Neural cell (in vitro differentiated cells): ENCODE data around the gene SNAP25. TPM values are rescaled to one million over a fixed set of nuclear protein-coding genes. Genes with fewer than 3 reads are reported as not detected.

Experiments
- H2AFZ ChIP-seq: fragments of 200-600, 300-800 bp; sonication (generic), shearing (Covaris generic); 2 replicates; pipeline ENCODE4 v1.6.0; 2014; ENCODE audit warnings: low read depth, mild to moderate bottlenecking, antibody characterized with exemption, low read length, moderate library complexity
- H3F3A ChIP-seq: fragments of 200-600 bp; shearing (Covaris generic); 2 replicates; pipeline ENCODE4 v1.6.1; 2016; ENCODE audit warnings: mild to moderate bottlenecking, moderate library complexity, mixed read lengths, antibody characterized with exemption, low read length; ENCODE audit not compliant: insufficient read depth, poor library complexity, severe bottlenecking
- H3K27ac ChIP-seq: fragments of 200-600, 300-800 bp; sonication (generic), shearing (Covaris generic); 2 replicates; pipeline ENCODE4 v1.5.1; 2014; ENCODE audit warnings: mild to moderate bottlenecking, low read length, moderate library complexity
- H3K27me3 ChIP-seq: fragments of 300-800, 200-600 bp; sonication (generic), shearing (Covaris generic); 2 replicates; pipeline ENCODE4 v1.6.0; 2014; ENCODE audit warnings: mild to moderate bottlenecking, low read depth, low read length, moderate library complexity; ENCODE audit not compliant: insufficient read depth
- H3K36me3 ChIP-seq: fragments of 300-800, 200-600 bp; sonication (generic), shearing (Covaris generic); 2 replicates; pipeline ENCODE4 v1.5.1; 2014; ENCODE audit warnings: mild to moderate bottlenecking, antibody characterized with exemption, low read length, moderate library complexity; ENCODE audit not compliant: insufficient read depth
- H3K4me2 ChIP-seq: fragments of 300-800, 200-600 bp; sonication (generic), shearing (Covaris generic); 2 replicates; pipeline ENCODE4 v1.6.0; 2014; ENCODE audit warnings: mild to moderate bottlenecking, low read length
- H3K4me3 ChIP-seq: fragments of 300-800, 200-600 bp; sonication (generic), shearing (Covaris generic); 2 replicates; pipeline ENCODE4 v1.5.1; 2014; ENCODE audit warnings: mild to moderate bottlenecking, low read length, moderate library complexity
- H3K79me2 ChIP-seq: fragments of 200-600 bp; shearing (Covaris generic); replicated peaks from 2 replicates; pipeline ENCODE4 v1.6.0; 2014; ENCODE audit warnings: mild to moderate bottlenecking, low read length, moderate library complexity; ENCODE audit not compliant: insufficient read depth
- H3K9ac ChIP-seq: fragments of 300-800, 200-600 bp; sonication (generic), shearing (Covaris generic); 2 replicates; pipeline ENCODE4 v1.6.1; 2016; ENCODE audit warnings: mild to moderate bottlenecking, low read length, mixed read lengths
- H3K9me2 ChIP-seq: fragments of 200-600 bp; shearing (Covaris generic); 2 replicates; pipeline ENCODE4 v1.6.1; 2016; ENCODE audit warnings: mild to moderate bottlenecking, low read length, mixed read lengths; ENCODE audit not compliant: insufficient read depth
- H3K9me3 ChIP-seq: fragments of 200-600, 300-800 bp; sonication (generic), shearing (Covaris generic); 2 replicates; pipeline ENCODE4 v1.6.1; 2016; ENCODE audit warnings: mild to moderate bottlenecking, mixed run types, low read length, moderate library complexity, mixed read lengths
- H4K20me1 ChIP-seq: fragments of 200-600 bp; shearing (Covaris generic); 2 replicates; pipeline ENCODE4 v1.6.1; 2016; ENCODE audit warnings: mild to moderate bottlenecking, mixed run types; ENCODE audit not compliant: insufficient read depth
- CTCF ChIP-seq: fragments of 450-650 bp; IDR thresholded peaks from 2 replicates; pipeline ENCODE4 v1.5.1; 2014; ENCODE audit warnings: antibody characterized with exemption, mild to moderate bottlenecking, moderate library complexity; ENCODE audit not compliant: poor library complexity, severe bottlenecking
- EP300 ChIP-seq: fragments of 450-650 bp; conservative IDR thresholded peaks from 2 replicates; pipeline ENCODE4 v1.6.1; 2014; ENCODE audit warnings: antibody characterized with exemption, mild to moderate bottlenecking, moderate library complexity; ENCODE audit not compliant: poor library complexity, severe bottlenecking
- EZH2 ChIP-seq: fragments of 200-600, 300-800 bp; shearing (Covaris generic), sonication (generic); IDR thresholded peaks from 2 replicates; pipeline ENCODE4 v1.6.1; 2014; ENCODE audit warnings: antibody characterized with exemption, low read length, borderline replicate concordance, mild to moderate bottlenecking; ENCODE audit not compliant: insufficient read depth, poor library complexity, severe bottlenecking
- MXI1 ChIP-seq: fragments of 450-650 bp; conservative IDR thresholded peaks from 2 replicates; pipeline ENCODE4 v1.6.1; 2014; ENCODE audit warnings: antibody characterized with exemption, mild to moderate bottlenecking; ENCODE audit not compliant: poor library complexity, severe bottlenecking
- POLR2AphosphoS5 ChIP-seq: IDR thresholded peaks from 2 replicates; pipeline ENCODE4 v1.6.1; 2012
- RAD21 ChIP-seq: fragments of 450-650 bp; conservative IDR thresholded peaks from 2 replicates; pipeline ENCODE4 v1.6.1; 2014; ENCODE audit warnings: antibody characterized with exemption, mild to moderate bottlenecking, moderate library complexity
- REST ChIP-seq: IDR thresholded peaks from 2 replicates; pipeline ENCODE4 v1.6.1; 2012; ENCODE audit warnings: borderline replicate concordance
- SMC3 ChIP-seq: fragments of 450-650 bp; conservative IDR thresholded peaks from 2 replicates; pipeline ENCODE4 v1.6.1; 2014; ENCODE audit warnings: antibody characterized with exemption, mild to moderate bottlenecking, moderate library complexity; ENCODE audit not compliant: poor library complexity
- TAF1 ChIP-seq: IDR thresholded peaks from 2 replicates; pipeline ENCODE4 v1.6.1; 2012; ENCODE audit warnings: low read depth
- polyA plus RNA-seq: library from polyadenylated mRNA; depleted of rRNA; stranded (reverse); fragments of >200 nt; gene quantifications from 2 replicates; pipeline ENCODE4 v1.2.3, GENCODE V29; 2014

The SNAP25 gene
- polyA plus RNA-seq, 1 donor from 2014 or later, result 139 TPM

GRCh38 chr20:10190456-10190855 is 28.2 kb upstream of the SNAP25 start:
- TF ChIP-seq POLR2AphosphoS5 (no peak), REST (no peak), TAF1 (no peak), RAD21 (no peak), EP300 (no peak), SMC3 (no peak), EZH2 (no peak), CTCF (no peak), MXI1 (no peak)
- H3F3A ChIP-seq, result no peaks in the 10 kb centered on the region

GRCh38 chr20:10192171-10192570 is 26.5 kb upstream of the SNAP25 start:
- Histone ChIP-seq H3K79me2 (no peaks in the 10 kb centered on the region), H3K27me3 (no peaks in the 10 kb centered on the region), H3K9ac (no peak overlapping the region), H3K9me2 (no peaks in the 10 kb centered on the region), H3K9me3 (no peaks in the 10 kb centered on the region), H3K4me3 (no peak overlapping the region), H3K36me3 (no peaks in the 10 kb centered on the region), H4K20me1 (no peaks in the 10 kb centered on the region), H2AFZ (no peak overlapping the region), H3K27ac (no peak overlapping the region), H3K4me2 (no peak overlapping the region), H3F3A (no peaks in the 10 kb centered on the region)
- TF ChIP-seq REST, result no peak

More at GRCh38 chr20:10190456-10190855, 28.2 kb upstream of the SNAP25 start:
- Histone ChIP-seq H3K27ac (no peak overlapping the region), H3K79me2 (no peaks in the 10 kb centered on the region), H3K36me3 (no peaks in the 10 kb centered on the region), H3K4me3 (no peak overlapping the region), H4K20me1 (no peaks in the 10 kb centered on the region), H3K4me2 (no peak overlapping the region), H3K9ac (no peak overlapping the region), H3K9me2 (no peaks in the 10 kb centered on the region), H3K27me3 (no peaks in the 10 kb centered on the region), H2AFZ (no peak overlapping the region), H3K9me3 (no peaks in the 10 kb centered on the region)
